SK-N-SH (cell line): ENCODE data around the gene DIAPH2. TPM values are rescaled to one million over a fixed set of nuclear protein-coding genes. Genes with fewer than 3 reads are reported as not detected.
"Not testable (repeated sequence)": the region's sequence is repeated elsewhere in the genome, so short reads cannot be mapped to it uniquely, and the experiment has no call there.

Experiments used
- CTCF ChIA-PET: fragments of 300-600, 350-600 bp; formaldehyde crosslinking; extraction: SDS; loops from one replicate; lab custom pipeline; 2021; lab: Yijun Ruan, JAX
- POLR2A ChIA-PET: fragments of 350-600 bp; sonication (Branson Sonifier 250); formaldehyde crosslinking; extraction: SDS; loops from one replicate; lab custom pipeline; 2020; ENCODE audit warnings: antibody characterized with exemption, inconsistent platforms; lab: Yijun Ruan, JAX
- DNase-seq: peaks from one replicate; pipeline ENCODE4 v3.0.0; 2012
- H2AFZ ChIP-seq: fragments of 200-600 bp; sonication (generic); 2 replicates; pipeline ENCODE4 v1.8.1; 2016; ENCODE audit warnings: antibody characterized with exemption, mild to moderate bottlenecking, low read depth
- H3F3A ChIP-seq: fragments of 200-600 bp; sonication (generic); replicated peaks from 2 replicates; pipeline ENCODE3; 2016; ENCODE audit warnings: antibody characterized with exemption, mild to moderate bottlenecking; ENCODE audit not compliant: insufficient read depth
- H3K27ac ChIP-seq, 2 experiments: fragments of 200-500 bp in 1 of 2; fragments of 200-600 bp in 1 of 2; sonication (Bioruptor generic) in 1 of 2; sonication (generic), shearing (Covaris generic) in 1 of 2; 2 replicates each; pipeline versions ENCODE4 v1.5.1 to v1.6.1; 2014 to 2016; ENCODE audit warnings: low read depth in 2 of 2, inconsistent platforms in 1 of 2, low read length in 1 of 2, mild to moderate bottlenecking in 1 of 2, mixed read lengths in 1 of 2
- H3K27me3 ChIP-seq: fragments of 200-600 bp; sonication (generic), shearing (Covaris generic); 2 replicates; pipeline ENCODE4 v1.6.1; 2016; ENCODE audit warnings: mixed run types; ENCODE audit not compliant: insufficient read depth
- H3K36me3 ChIP-seq, 2 experiments: fragments of 200-500 bp in 1 of 2; fragments of 200-600 bp in 1 of 2; sonication (Bioruptor generic) in 1 of 2; sonication (generic) in 1 of 2; replicated peaks in 1 of 2; 2 replicates each; pipeline versions ENCODE3 to v1.5.1; 2014 to 2016; ENCODE audit warnings: low read length in 1 of 2, mild to moderate bottlenecking in 1 of 2; ENCODE audit not compliant: insufficient read depth in 2 of 2, control insufficient read depth in 1 of 2
- H3K4me1 ChIP-seq, 2 experiments: fragments of 200-500 bp in 1 of 2; fragments of 200-600 bp in 1 of 2; sonication (Bioruptor generic) in 1 of 2; sonication (generic), shearing (Covaris generic) in 1 of 2; 2 replicates each; pipeline versions ENCODE4 v1.5.1 to v1.6.1; 2014 to 2016; ENCODE audit warnings: low read depth in 1 of 2, low read length in 1 of 2, mixed run types in 1 of 2; ENCODE audit not compliant: insufficient read depth in 2 of 2, control insufficient read depth in 1 of 2
- H3K4me2 ChIP-seq: fragments of 200-600 bp; sonication (generic), shearing (Covaris generic); 2 replicates; pipeline ENCODE4 v1.6.1; 2017; ENCODE audit warnings: mixed run types
- H3K4me3 ChIP-seq, 2 experiments: fragments of 200-500 bp in 1 of 2; fragments of 200-600 bp in 1 of 2; sonication (Bioruptor generic) in 1 of 2; sonication (generic), shearing (Covaris generic) in 1 of 2; 2 replicates each; pipeline versions ENCODE4 v1.5.1 to v1.8.1; 2014 to 2016; ENCODE audit warnings: low read depth in 2 of 2, inconsistent platforms in 1 of 2, low read length in 1 of 2, mild to moderate bottlenecking in 1 of 2, mixed read lengths in 1 of 2, moderate library complexity in 1 of 2
- H3K79me2 ChIP-seq: fragments of 200-600 bp; sonication (generic); 2 replicates; pipeline ENCODE4 v1.8.1; 2017; ENCODE audit warnings: mild to moderate bottlenecking; ENCODE audit not compliant: insufficient read depth
- H3K9ac ChIP-seq: fragments of 200-600 bp; sonication (generic); 2 replicates; pipeline ENCODE4 v1.6.1; 2017; ENCODE audit warnings: mixed run types
- H3K9me2 ChIP-seq: fragments of 200-600 bp; sonication (generic); 2 replicates; pipeline ENCODE4 v1.6.1; 2017; ENCODE audit warnings: mixed run types
- H3K9me3 ChIP-seq: fragments of 200-600 bp; sonication (generic); 2 replicates; pipeline ENCODE4 v1.6.1; 2017; ENCODE audit warnings: mixed run types, mild to moderate bottlenecking, moderate library complexity
- H4K20me1 ChIP-seq: fragments of 200-600 bp; sonication (generic); 2 replicates; pipeline ENCODE4 v1.6.1; 2017; ENCODE audit warnings: mild to moderate bottlenecking, mixed run types; ENCODE audit not compliant: insufficient read depth
- EZH2phosphoT487 ChIP-seq: fragments of 200-600 bp; sonication (generic); IDR thresholded peaks from 2 replicates; pipeline ENCODE4 v1.6.1; 2017; ENCODE audit warnings: low read depth, mixed run types, mild to moderate bottlenecking, antibody characterized with exemption, moderate library complexity, borderline replicate concordance
- FOXJ3 ChIP-seq: sonication (generic); formaldehyde crosslinking; IDR thresholded peaks from 2 replicates; pipeline ENCODE4 v1.5.1; 2020; ENCODE audit warnings: mild to moderate bottlenecking, missing genetic modification reagents
- FOXM1 ChIP-seq: IDR thresholded peaks from 2 replicates; pipeline ENCODE4 v1.4.0; 2012; ENCODE audit warnings: low read depth, mild to moderate bottlenecking
- GABPA ChIP-seq: IDR thresholded peaks from 2 replicates; pipeline ENCODE4 v1.4.0; 2012; ENCODE audit warnings: low read depth, mild to moderate bottlenecking
- POLR2AphosphoS5 ChIP-seq: IDR thresholded peaks from 2 replicates; pipeline ENCODE4 v1.6.1; 2012; ENCODE audit warnings: low read depth, low read length
- RXRA ChIP-seq: IDR thresholded peaks from 2 replicates; pipeline ENCODE4 v1.4.0; 2012; ENCODE audit warnings: low read depth, mild to moderate bottlenecking, borderline replicate concordance
- SIN3A ChIP-seq: IDR thresholded peaks from 2 replicates; pipeline ENCODE4 v1.6.1; 2012; ENCODE audit warnings: low read depth, mild to moderate bottlenecking, low read length, moderate library complexity, borderline replicate concordance
- TEAD4 ChIP-seq: IDR thresholded peaks from 2 replicates; pipeline ENCODE4 v1.4.0; 2012; ENCODE audit warnings: mild to moderate bottlenecking, borderline replicate concordance; ENCODE audit not compliant: insufficient read depth
- YY1 ChIP-seq: IDR thresholded peaks from 2 replicates; pipeline ENCODE4 v1.4.0; 2012; ENCODE audit warnings: low read depth, mild to moderate bottlenecking
- WGBS: methylation state at CpG from one replicate; pipeline ENCODE4 v1.1.6; 2017; ENCODE audit warnings: low lambda C conversion rate; 5-methylcytosine and 5-hydroxymethylcytosine counted together
- polyA plus RNA-seq, 3 experiments: library from polyadenylated mRNA; depleted of rRNA; stranded (reverse); fragments of >200 nt; gene quantifications; 2 replicates each; pipeline ENCODE4 v1.2.3, GENCODE V29; 2012
- TF ChIP-seq, protein P1 (sequence below): fragments of 150-350 bp; IDR thresholded peaks from 2 replicates; pipeline ENCODE4 v1.6.1; 2016; ENCODE audit warnings: mild to moderate bottlenecking, low read depth, low read length
- TF ChIP-seq, protein P2 (sequence below): fragments of 150-350 bp; IDR thresholded peaks from 2 replicates; pipeline ENCODE4 v1.6.1; 2017; ENCODE audit warnings: antibody characterized with exemption, low read length, low read depth, borderline replicate concordance

Gene DIAPH2
- polyA plus RNA-seq, 1 of the 3 experiments (the other 2 are of a cell fraction), result 1.1 TPM

DNA sequence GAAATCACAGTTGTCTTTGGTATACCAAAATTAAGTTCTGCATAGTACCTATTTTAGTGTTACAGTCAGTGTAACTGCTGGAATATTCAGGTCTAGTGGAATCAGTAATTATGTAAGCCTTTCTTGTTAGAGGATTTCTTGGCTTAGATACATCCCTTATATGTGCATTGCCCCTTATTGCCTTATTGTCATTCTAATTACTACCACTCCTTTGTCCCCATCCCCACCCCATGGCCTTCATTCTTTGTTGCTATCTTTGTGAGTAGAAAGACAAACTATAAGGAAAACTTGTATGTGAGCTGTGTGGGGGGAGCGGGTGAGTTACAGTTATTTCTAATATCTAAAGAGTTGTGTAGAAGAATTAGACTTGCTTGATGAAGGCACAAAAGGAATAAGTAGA lies 162.2 kb downstream of the DIAPH2 start:
- no peak for TF ChIP-seq POLR2AphosphoS5
- TF ChIP-seq, protein P1, sequence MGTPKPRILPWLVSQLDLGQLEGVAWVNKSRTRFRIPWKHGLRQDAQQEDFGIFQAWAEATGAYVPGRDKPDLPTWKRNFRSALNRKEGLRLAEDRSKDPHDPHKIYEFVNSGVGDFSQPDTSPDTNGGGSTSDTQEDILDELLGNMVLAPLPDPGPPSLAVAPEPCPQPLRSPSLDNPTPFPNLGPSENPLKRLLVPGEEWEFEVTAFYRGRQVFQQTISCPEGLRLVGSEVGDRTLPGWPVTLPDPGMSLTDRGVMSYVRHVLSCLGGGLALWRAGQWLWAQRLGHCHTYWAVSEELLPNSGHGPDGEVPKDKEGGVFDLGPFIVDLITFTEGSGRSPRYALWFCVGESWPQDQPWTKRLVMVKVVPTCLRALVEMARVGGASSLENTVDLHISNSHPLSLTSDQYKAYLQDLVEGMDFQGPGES, result no peak
- TF ChIP-seq SIN3A, result no peak
- TF ChIP-seq EZH2phosphoT487, result no peak
- TF ChIP-seq RXRA, result no peak
- no peak for TF ChIP-seq FOXJ3 (CRISPR knock-in tag)
- no peak for TF ChIP-seq TEAD4
- TF ChIP-seq YY1, result no peak
- no peak for TF ChIP-seq FOXM1
- TF ChIP-seq, protein P2, sequence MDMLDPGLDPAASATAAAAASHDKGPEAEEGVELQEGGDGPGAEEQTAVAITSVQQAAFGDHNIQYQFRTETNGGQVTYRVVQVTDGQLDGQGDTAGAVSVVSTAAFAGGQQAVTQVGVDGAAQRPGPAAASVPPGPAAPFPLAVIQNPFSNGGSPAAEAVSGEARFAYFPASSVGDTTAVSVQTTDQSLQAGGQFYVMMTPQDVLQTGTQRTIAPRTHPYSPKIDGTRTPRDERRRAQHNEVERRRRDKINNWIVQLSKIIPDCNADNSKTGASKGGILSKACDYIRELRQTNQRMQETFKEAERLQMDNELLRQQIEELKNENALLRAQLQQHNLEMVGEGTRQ, result no peak
- TF ChIP-seq GABPA, result no peak
- Histone ChIP-seq H3K27ac (no peak overlapping the region), H3K9ac (no peak overlapping the region), H3F3A (no peaks in the 10 kb centered on the region), H3K4me3 (no peak overlapping the region), H3K79me2 (no peaks in the 10 kb centered on the region), H3K9me2 (no peaks in the 10 kb centered on the region), H2AFZ (no peak overlapping the region), H3K4me2 (no peak overlapping the region), H4K20me1 (no peaks in the 10 kb centered on the region), H3K27me3 (no peaks in the 10 kb centered on the region), H3K4me1 (no peaks in the 10 kb centered on the region), H3K36me3 (no peaks in the 10 kb centered on the region), H3K9me3 (no peaks in the 10 kb centered on the region)
- no peak for DNase-seq
- WGBS, result 52% methylated on average over 1 of the region's 1 CpG
- ChIA-PET POLR2A (no interaction called here), CTCF (no interaction called here)

GRCh38 chrX:96859422-96859821 lies 174.8 kb downstream of the DIAPH2 start:
- 77% methylated on average over 4 of the region's 4 CpGs for WGBS
- H3K9me3 ChIP-seq, H3K79me2 ChIP-seq, H3K4me1 ChIP-seq, H3K36me3 ChIP-seq, H3K27ac ChIP-seq, H3K27me3 ChIP-seq, H4K20me1 ChIP-seq, H3K9me2 ChIP-seq, POLR2A ChIA-PET, CTCF ChIA-PET, H3K4me2 ChIP-seq, H3F3A ChIP-seq, H3K9ac ChIP-seq, H2AFZ ChIP-seq, DNase-seq, H3K4me3 ChIP-seq: not testable (repeated sequence)
